HepG2 (cell line): ENCODE results near the gene BAHD1. TPM values are rescaled to one million over a fixed set of nuclear protein-coding genes. Genes with fewer than 3 reads are reported as not detected.

Source experiments
- CBX2 ChIP-seq, 2 experiments: fragments of 200-600 bp in 1 of 2; sonication (generic); formaldehyde crosslinking in 1 of 2; IDR thresholded peaks; 2 replicates each; pipeline versions ENCODE4 v1.7.0 to v1.8.1; 2018 to 2022; ENCODE audit warnings: low read depth in 2 of 2, low read length in 1 of 2, mild to moderate bottlenecking in 1 of 2, missing genetic modification reagents in 1 of 2
- GMEB2 ChIP-seq: IDR thresholded peaks from 2 replicates; pipeline ENCODE4 v1.6.1; 2016; ENCODE audit warnings: missing biosample characterization, missing genetic modification reagents, low read depth
- HOXA3 ChIP-seq: sonication (generic); formaldehyde crosslinking; IDR thresholded peaks from 2 replicates; pipeline ENCODE4 v1.5.0; 2020; ENCODE audit warnings: missing genetic modification reagents
- KLF15 ChIP-seq: sonication (generic); formaldehyde crosslinking; IDR thresholded peaks from 2 replicates; pipeline ENCODE4 v1.8.1; 2023; ENCODE audit warnings: borderline replicate concordance, mild to moderate bottlenecking, inconsistent platforms, missing genetic modification reagents, mixed read lengths
- KMT2B ChIP-seq: IDR thresholded peaks from 2 replicates; pipeline ENCODE4 v1.6.1; 2016; ENCODE audit warnings: missing genetic modification reagents, missing compliant biosample characterization
- MAFK ChIP-seq, 2 experiments: IDR thresholded peaks in 1 of 2; conservative IDR thresholded peaks in 1 of 2; 2 replicates each; pipeline ENCODE4 v1.6.1; 2011; ENCODE audit warnings: improper control_type of control experiment in 2 of 2, low read length in 2 of 2
- MBD4 ChIP-seq: IDR thresholded peaks from 2 replicates; pipeline ENCODE4 v1.6.1; 2012; ENCODE audit warnings: low read length, inconsistent platforms, borderline replicate concordance
- MTF2 ChIP-seq: sonication (generic); formaldehyde crosslinking; IDR thresholded peaks from 2 replicates; pipeline ENCODE4 v1.5.0; 2020; ENCODE audit warnings: missing genetic modification reagents, borderline replicate concordance
- MYNN ChIP-seq: sonication (generic); formaldehyde crosslinking; IDR thresholded peaks from 2 replicates; pipeline ENCODE4 v1.4.0; 2020; ENCODE audit warnings: mild to moderate bottlenecking, low read depth, missing genetic modification reagents
- SIN3A ChIP-seq: IDR thresholded peaks from 2 replicates; pipeline ENCODE4 v1.6.1; 2011; ENCODE audit warnings: low read depth, mild to moderate bottlenecking, control low read depth, low read length, borderline replicate concordance
- TSC22D2 ChIP-seq: sonication (generic); formaldehyde crosslinking; IDR thresholded peaks from 2 replicates; pipeline ENCODE4 v1.5.1; 2020; ENCODE audit warnings: missing genetic modification reagents, mild to moderate bottlenecking, borderline replicate concordance
- ZFP41 ChIP-seq: sonication (generic); formaldehyde crosslinking; IDR thresholded peaks from 2 replicates; pipeline ENCODE4 v1.4.0; 2020; ENCODE audit warnings: mild to moderate bottlenecking, missing genetic modification reagents, borderline replicate concordance
- ZNF260 ChIP-seq: sonication (generic); formaldehyde crosslinking; IDR thresholded peaks from 2 replicates; pipeline ENCODE4 v1.4.0; 2020; ENCODE audit warnings: missing genetic modification reagents, low read depth, mild to moderate bottlenecking, borderline replicate concordance
- ZNF564 ChIP-seq: sonication (generic); formaldehyde crosslinking; IDR thresholded peaks from 2 replicates; pipeline ENCODE4 v1.8.1; 2023; ENCODE audit warnings: mild to moderate bottlenecking, missing genetic modification reagents
- ZNF567 ChIP-seq: sonication (generic); formaldehyde crosslinking; IDR thresholded peaks from 2 replicates; pipeline ENCODE4 v1.8.1; 2023; ENCODE audit warnings: mild to moderate bottlenecking, missing genetic modification reagents, borderline replicate concordance
- ZNF687 ChIP-seq: sonication (generic); formaldehyde crosslinking; IDR thresholded peaks from 2 replicates; pipeline ENCODE4 v1.5.1; 2020; ENCODE audit warnings: mild to moderate bottlenecking, missing genetic modification reagents, moderate library complexity
- ZSCAN30 ChIP-seq: sonication (generic); formaldehyde crosslinking; IDR thresholded peaks from 2 replicates; pipeline ENCODE4 v1.5.0; 2020; ENCODE audit warnings: mild to moderate bottlenecking, missing genetic modification reagents
- ZZZ3 ChIP-seq: sonication (generic); formaldehyde crosslinking; IDR thresholded peaks from 2 replicates; pipeline ENCODE4 v1.4.0; 2020; ENCODE audit warnings: missing genetic modification reagents, mild to moderate bottlenecking, borderline replicate concordance
- polyA plus RNA-seq, 8 experiments: library from polyadenylated mRNA; depleted of rRNA in 3 of 8; stranded (reverse) in 7 of 8; unstranded in 1 of 8; fragments of >200 nt; fragmentation: Illumina TruSeq in 4 of 8; extraction: Trizol in 4 of 8; gene quantifications; 2 replicates each; pipeline versions ENCODE4 v1.2.1 to v1.2.3, GENCODE V29; 2011 to 2016; ENCODE audit warnings: low read depth in 4 of 8, missing spikeins in 1 of 8, mixed read lengths in 1 of 8; ENCODE audit not compliant: insufficient read depth in 1 of 8
- total RNA-seq, 5 experiments: library from RNA; depleted of rRNA; stranded (reverse); fragments of >200 nt; fragmentation: Illumina TruSeq; extraction: Trizol; gene quantifications; 2 replicates each; pipeline ENCODE4 v1.2.3, GENCODE V29; 2016; ENCODE audit warnings: low read depth in 1 of 5
- TF ChIP-seq, protein P1 (sequence below): sonication (generic); formaldehyde crosslinking; IDR thresholded peaks from 2 replicates; pipeline ENCODE4 v1.4.0; 2020; ENCODE audit warnings: missing genetic modification reagents, borderline replicate concordance
- TF ChIP-seq, protein P2 (sequence below): sonication (generic); formaldehyde crosslinking; IDR thresholded peaks from 2 replicates; pipeline ENCODE4 v1.5.0; 2020; ENCODE audit warnings: missing genetic modification reagents

The BAHD1 gene
- total and polyA plus RNA-seq, 2 of the 13 experiments (the other 11 are each of a cell fraction or from before 2014, with no cell fraction given), result 3.3 to 8.7 TPM

GRCh38 chr15:40405501-40406381 is 35.0 kb upstream of the BAHD1 start, which contains the start of gene IVD (continued):
- TF ChIP-seq KLF15, result no peak
- no peak for TF ChIP-seq ZNF564 (CRISPR knock-in tag)
- TF ChIP-seq MAFK (conservative IDR thresholded peaks at IDR 0.05 in 1 of 2, IDR thresholded peaks at IDR 0.05 in 1 of 2; ENCODE audit: low read length in 2 of 2), result no peak
- no peak for TF ChIP-seq MTF2 (CRISPR knock-in tag)
- TF ChIP-seq HOXA3 (CRISPR knock-in tag), result no peak
- 0 out of 2 replicates have a peak, but pooled peaks have one; percentile 44 for TF ChIP-seq ZFP41 (CRISPR knock-in tag)
- TF ChIP-seq TSC22D2 (CRISPR knock-in tag), result peak; percentile 78; the same call in 1 of the 2 replicates
- no peak for TF ChIP-seq ZNF567
- peak; percentile 95 for TF ChIP-seq ZNF687
- no peak for TF ChIP-seq KMT2B (CRISPR knock-in tag)
- TF ChIP-seq, protein P1, sequence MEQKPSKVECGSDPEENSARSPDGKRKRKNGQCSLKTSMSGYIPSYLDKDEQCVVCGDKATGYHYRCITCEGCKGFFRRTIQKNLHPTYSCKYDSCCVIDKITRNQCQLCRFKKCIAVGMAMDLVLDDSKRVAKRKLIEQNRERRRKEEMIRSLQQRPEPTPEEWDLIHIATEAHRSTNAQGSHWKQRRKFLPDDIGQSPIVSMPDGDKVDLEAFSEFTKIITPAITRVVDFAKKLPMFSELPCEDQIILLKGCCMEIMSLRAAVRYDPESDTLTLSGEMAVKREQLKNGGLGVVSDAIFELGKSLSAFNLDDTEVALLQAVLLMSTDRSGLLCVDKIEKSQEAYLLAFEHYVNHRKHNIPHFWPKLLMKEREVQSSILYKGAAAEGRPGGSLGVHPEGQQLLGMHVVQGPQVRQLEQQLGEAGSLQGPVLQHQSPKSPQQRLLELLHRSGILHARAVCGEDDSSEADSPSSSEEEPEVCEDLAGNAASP (CRISPR knock-in tag), result no peak; the same call in 1 of the 2 replicates
- no peak; the same call in 1 of the 2 replicates for TF ChIP-seq MYNN
- TF ChIP-seq CBX2 (IDR thresholded peaks at IDR 0.05; ENCODE audit: low read depth, low read length), result no peak
- TF ChIP-seq CBX2 (CRISPR knock-in tag; IDR thresholded peaks at IDR 0.05; ENCODE audit: low read depth), result no peak
- TF ChIP-seq SIN3A, result 0 out of 2 replicates have a peak, but pooled peaks have one; percentile 26
- no peak for TF ChIP-seq ZNF260 (CRISPR knock-in tag)
- no peak for TF ChIP-seq MBD4
- TF ChIP-seq GMEB2 (CRISPR knock-in tag), result no peak
- TF ChIP-seq, protein P2, sequence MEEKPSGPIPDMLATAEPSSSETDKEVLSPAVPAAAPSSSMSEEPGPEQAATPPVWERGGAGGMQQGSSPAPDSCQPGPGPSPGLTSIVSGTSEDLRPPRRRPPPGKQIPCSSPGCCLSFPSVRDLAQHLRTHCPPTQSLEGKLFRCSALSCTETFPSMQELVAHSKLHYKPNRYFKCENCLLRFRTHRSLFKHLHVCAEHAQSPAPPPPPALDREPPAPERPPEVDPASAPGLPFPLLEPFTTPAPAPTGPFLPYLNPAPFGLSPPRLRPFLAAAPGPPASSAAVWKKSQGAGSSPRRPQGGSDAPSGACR (CRISPR knock-in tag), result no peak
- no peak for TF ChIP-seq ZZZ3
- no peak for TF ChIP-seq ZSCAN30
